Gastrocnemius medialis (tissue), 4 donors: ENCODE data around the gene RPL22. TPM values are rescaled to one million over a fixed set of nuclear protein-coding genes. Genes with fewer than 3 reads are reported as not detected.

Experiments used
- ATAC-seq, 2 donors: fragments of 150-250 bp; one replicate each; pipeline ENCODE4 v1.9.1; 2016
- DNase-seq, 2 donors: peaks; one replicate each; pipeline ENCODE4 v3.0.0-alpha.2; 2019
- H3K27ac ChIP-seq, 4 donors: fragments of 200-600 bp; sonication (generic); 1 replicate in 1 of 4; 2 replicates in 3 of 4; pipeline ENCODE4 v1.5.1; 2016 to 2018; ENCODE audit warnings: mild to moderate bottlenecking in 2 of 4, moderate library complexity in 1 of 4
- H3K27me3 ChIP-seq, 3 donors: fragments of 200-600 bp; sonication (generic) in 2 of 3; 1 replicate in 1 of 3; 2 replicates in 2 of 3; pipeline versions ENCODE4 v1.5.1 to v1.6.0; 2016 to 2019; ENCODE audit warnings: mild to moderate bottlenecking in 1 of 3, moderate library complexity in 1 of 3
- H3K36me3 ChIP-seq, 2 donors: fragments of 200-600 bp; sonication (generic) in 1 of 2; one replicate each; pipeline ENCODE4 v1.5.1; 2017 to 2018
- H3K4me1 ChIP-seq, 2 donors: fragments of 200-600 bp; sonication (generic) in 1 of 2; one replicate each; pipeline ENCODE4 v1.5.1; 2016 to 2017; ENCODE audit warnings: mild to moderate bottlenecking in 2 of 2
- H3K4me3 ChIP-seq, 4 donors: fragments of 200-600 bp; sonication (generic) in 3 of 4; 1 replicate in 1 of 4; 2 replicates in 3 of 4; pipeline ENCODE4 v1.5.1; 2016 to 2019; ENCODE audit warnings: mild to moderate bottlenecking in 2 of 4
- H3K9me3 ChIP-seq, 3 donors: fragments of 200-600 bp; sonication (generic) in 2 of 3; 1 replicate in 1 of 3; 2 replicates in 2 of 3; pipeline ENCODE4 v1.5.1; 2016 to 2019
- POLR2A ChIP-seq, 2 donors: fragments of 450-650 bp; IDR thresholded peaks; one replicate each; pipeline ENCODE4 v1.6.1; 2017; ENCODE audit warnings: antibody characterized with exemption in 2 of 2, mild to moderate bottlenecking in 2 of 2, moderate library complexity in 2 of 2
- in situ Hi-C, 4 donors: fragments of 200-750 bp; cut with MboI; loops; one replicate each; pipeline versions ENCODE4 v1.15.0 to v1.8.0; 2017; ENCODE audit warnings: low sequenced_read_pairs in 4 of 4
- intact Hi-C: fragments of 100-400 bp; cut with DNase I; formaldehyde crosslinking; loops from one replicate; pipeline ENCODE4 v1.15.1; 2023; ENCODE audit warnings: low total_unique reads
- total RNA-seq, 4 donors: library from RNA; depleted of rRNA; stranded (reverse); fragments of >200 nt; gene quantifications; one replicate each; pipeline versions ENCODE4 v1.1.0 to v1.2.3, GENCODE V29; 2016
- TF ChIP-seq, protein P1 (sequence below), 5 experiments: fragments of 450-650 bp in 3 of 5; fragments of 200-600 bp in 2 of 5; sonication (generic) in 2 of 5; IDR thresholded peaks in 4 of 5; conservative IDR thresholded peaks in 1 of 5; 1 replicate in 4 of 5; 2 replicates in 1 of 5; pipeline ENCODE4 v1.5.1; 2016 to 2019; ENCODE audit warnings: antibody characterized with exemption in 5 of 5, mild to moderate bottlenecking in 3 of 5, moderate library complexity in 3 of 5

The RPL22 gene
- total RNA-seq, 4 donors from 2014 or later = 95.2 to 132 (median 121) TPM

DNA sequence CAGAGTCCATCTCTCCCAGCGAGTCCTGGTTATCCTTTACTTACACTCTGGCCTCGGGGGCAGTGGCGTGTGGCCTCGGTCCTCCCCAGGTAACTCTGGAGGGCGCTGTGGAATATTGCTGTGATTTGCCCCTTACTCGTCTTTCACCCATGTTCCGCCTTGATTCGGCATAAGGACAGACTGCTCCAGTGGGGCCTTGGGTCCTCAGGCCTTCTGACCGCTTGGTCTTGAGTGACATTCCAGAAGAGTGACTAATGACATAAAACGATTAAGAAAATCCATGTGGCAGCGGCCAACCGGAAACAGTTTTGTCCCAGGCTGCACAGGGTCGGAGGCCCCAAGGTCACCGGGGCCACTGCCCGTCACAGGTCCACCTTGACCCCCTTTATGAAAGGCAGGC lies 25.3 kb upstream of the RPL22 start:
- Histone ChIP-seq H3K4me3 (no peak overlapping the region), H3K4me1 (peaks cover 12 to 15% of the 10 kb centered on the region in 2 donors), H3K36me3 (peaks cover 0 to 67% of the 10 kb centered on the region in 2 donors), H3K9me3 (no peaks in the 10 kb centered on the region), H3K27ac (no peak overlapping the region), H3K27me3 (no peaks in the 10 kb centered on the region)
- intact Hi-C loops (no loop called here), in situ Hi-C loops (loop anchor here in 1 of 4 donors (25.0 kb wide), 1 partner anchor 188 kb away; the partner anchor contains the start of genes ESPN and HES2)
- ATAC-seq (no peak), DNase-seq (no peak)
- TF ChIP-seq POLR2A (IDR thresholded peaks at IDR 0.05) = no peak
- TF ChIP-seq, protein P1, sequence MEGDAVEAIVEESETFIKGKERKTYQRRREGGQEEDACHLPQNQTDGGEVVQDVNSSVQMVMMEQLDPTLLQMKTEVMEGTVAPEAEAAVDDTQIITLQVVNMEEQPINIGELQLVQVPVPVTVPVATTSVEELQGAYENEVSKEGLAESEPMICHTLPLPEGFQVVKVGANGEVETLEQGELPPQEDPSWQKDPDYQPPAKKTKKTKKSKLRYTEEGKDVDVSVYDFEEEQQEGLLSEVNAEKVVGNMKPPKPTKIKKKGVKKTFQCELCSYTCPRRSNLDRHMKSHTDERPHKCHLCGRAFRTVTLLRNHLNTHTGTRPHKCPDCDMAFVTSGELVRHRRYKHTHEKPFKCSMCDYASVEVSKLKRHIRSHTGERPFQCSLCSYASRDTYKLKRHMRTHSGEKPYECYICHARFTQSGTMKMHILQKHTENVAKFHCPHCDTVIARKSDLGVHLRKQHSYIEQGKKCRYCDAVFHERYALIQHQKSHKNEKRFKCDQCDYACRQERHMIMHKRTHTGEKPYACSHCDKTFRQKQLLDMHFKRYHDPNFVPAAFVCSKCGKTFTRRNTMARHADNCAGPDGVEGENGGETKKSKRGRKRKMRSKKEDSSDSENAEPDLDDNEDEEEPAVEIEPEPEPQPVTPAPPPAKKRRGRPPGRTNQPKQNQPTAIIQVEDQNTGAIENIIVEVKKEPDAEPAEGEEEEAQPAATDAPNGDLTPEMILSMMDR (IDR thresholded peaks at IDR 0.05 in 4 of 5, conservative IDR thresholded peaks at IDR 0.05 in 1 of 5) = no peak

DNA sequence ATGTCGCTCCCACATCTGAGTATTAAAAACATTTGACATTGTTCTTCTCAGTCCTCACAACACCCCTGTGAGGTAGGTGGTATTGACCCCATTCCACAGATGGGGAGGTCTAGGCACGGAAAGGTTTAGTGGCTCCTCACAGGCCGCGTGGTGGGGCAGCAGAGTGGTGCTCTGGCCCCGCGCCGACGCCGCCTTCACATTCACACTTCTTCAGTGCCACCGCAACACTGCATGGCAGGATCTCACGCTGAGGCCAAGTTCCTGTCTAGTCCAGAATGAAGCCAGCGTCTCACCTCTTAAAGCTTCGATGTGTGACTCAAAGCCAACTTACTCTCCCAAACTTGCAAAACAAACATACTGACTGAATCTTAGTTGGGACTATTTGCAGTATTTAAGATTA lies 24.2 kb upstream of the RPL22 start:
- DNase-seq (no peak), ATAC-seq (no peak)
- in situ Hi-C loops = no loop called here
- no peak overlapping the region for H3K4me3 ChIP-seq
- H3K36me3 ChIP-seq = peaks cover 0 to 57% of the 10 kb centered on the region in 2 donors
- intact Hi-C loops = no loop called here
- H3K9me3 ChIP-seq = no peaks in the 10 kb centered on the region
- TF ChIP-seq POLR2A (IDR thresholded peaks at IDR 0.05) = no peak
- TF ChIP-seq, protein P1 (IDR thresholded peaks at IDR 0.05 in 4 of 5, conservative IDR thresholded peaks at IDR 0.05 in 1 of 5) = no peak
- H3K4me1 ChIP-seq = peaks cover 12 to 15% of the 10 kb centered on the region in 2 donors
- no peak overlapping the region for H3K27ac ChIP-seq
- no peaks in the 10 kb centered on the region for H3K27me3 ChIP-seq

DNA sequence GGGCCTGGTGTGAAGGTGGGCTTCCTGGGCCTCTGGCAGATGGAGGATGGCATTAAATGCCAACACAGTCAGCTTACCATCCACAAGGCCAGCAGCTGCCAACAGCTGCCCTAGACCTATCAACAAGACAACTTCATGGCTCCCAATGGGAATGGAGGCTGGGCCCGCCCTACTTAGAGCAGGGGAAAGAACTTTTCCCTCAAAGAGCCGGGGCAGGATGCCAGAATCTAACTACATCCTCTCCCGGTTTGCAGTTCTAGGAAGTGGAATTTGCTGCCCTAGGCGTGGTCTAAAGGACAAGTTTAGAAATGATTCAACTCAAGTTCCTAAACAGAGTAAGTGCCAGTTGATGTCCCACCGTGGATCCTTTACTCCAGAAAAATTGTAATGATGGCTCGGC lies 23.2 kb upstream of the RPL22 start:
- DNase-seq (no peak), ATAC-seq (peak in 1 of 2 donors; percentile 28)
- TF ChIP-seq, protein P1 (IDR thresholded peaks at IDR 0.05 in 4 of 5, conservative IDR thresholded peaks at IDR 0.05 in 1 of 5) = no peak
- Histone ChIP-seq H3K36me3 (peaks cover 0 to 47% of the 10 kb centered on the region in 2 donors), H3K4me3 (no peak overlapping the region), H3K27me3 (no peaks in the 10 kb centered on the region), H3K9me3 (no peaks in the 10 kb centered on the region), H3K4me1 (peaks cover 12 to 15% of the 10 kb centered on the region in 2 donors), H3K27ac (peak overlapping the region; percentile 17 to 52 (median 33))
- intact Hi-C loops (no loop called here), in situ Hi-C loops (no loop called here)

DNA sequence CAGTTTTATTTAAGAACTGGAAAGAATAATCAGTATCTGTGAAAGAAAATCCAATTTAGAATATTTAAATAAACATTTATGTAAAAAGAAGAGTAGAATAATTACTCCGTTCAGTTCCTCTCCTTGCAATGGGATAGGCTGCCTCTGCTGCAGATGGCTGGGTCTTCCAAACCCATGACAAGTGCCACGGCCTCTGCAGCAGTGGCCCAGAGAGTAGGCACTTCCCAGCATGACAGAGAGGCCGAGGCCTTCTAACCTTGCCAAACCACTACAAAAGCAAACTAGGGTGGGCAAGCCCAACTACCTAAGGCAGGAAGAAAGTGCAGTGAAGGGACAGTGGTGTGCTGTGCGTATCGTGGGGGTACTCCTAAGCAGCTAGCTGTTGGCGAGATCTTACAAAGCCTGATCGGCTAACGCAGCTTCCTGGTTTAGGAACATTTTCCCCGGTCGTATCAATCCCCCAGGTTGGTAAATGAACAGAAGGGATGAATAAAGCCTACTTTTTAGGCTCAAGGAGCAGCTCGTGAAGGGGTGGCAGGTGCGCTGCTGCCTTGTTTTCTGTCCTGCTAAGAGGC lies 21.9 kb upstream of the RPL22 start:
- H3K36me3 ChIP-seq = peaks cover 0 to 34% of the 10 kb centered on the region in 2 donors
- DNase-seq = no peak

More for the DNA sequence above, 21.9 kb upstream of the RPL22 start:
- intact Hi-C loops (no loop called here), in situ Hi-C loops (no loop called here)
- Histone ChIP-seq H3K27me3 (no peaks in the 10 kb centered on the region), H3K4me3 (no peak overlapping the region), H3K27ac (peak overlapping the region in 1 of 4 donors; percentile 58), H3K9me3 (no peaks in the 10 kb centered on the region), H3K4me1 (peaks cover 12 to 15% of the 10 kb centered on the region in 2 donors)
- no peak for ATAC-seq
- TF ChIP-seq POLR2A (IDR thresholded peaks at IDR 0.05) = no peak
- TF ChIP-seq, protein P1 (IDR thresholded peaks at IDR 0.05 in 4 of 5, conservative IDR thresholded peaks at IDR 0.05 in 1 of 5) = no peak
